Activated T-cell treated with anti-CD3 and anti-CD28 coated beads for 1 hour (primary cell): ENCODE measurements around the gene SLC35B4.
"Not testable (repeated sequence)": the region's sequence is repeated elsewhere in the genome, so short reads cannot be mapped to it uniquely, and the experiment has no call there.

Experiments used
- DNase-seq: peaks from one replicate; pipeline ENCODE4 v3.0.0-alpha.2; 2020; ENCODE audit warnings: low read depth

SLC35B4 gene

GRCh38 chr7:134331393-134331792 is 14.7 kb upstream of the SLC35B4 start:
- DNase-seq: no peak

GRCh38 chr7:134330974-134331373 is 14.2 kb upstream of the SLC35B4 start:
- no peak for DNase-seq

GRCh38 chr7:134329614-134330346 is 13.1 kb upstream of the SLC35B4 start:
- no peak for DNase-seq

GRCh38 chr7:134328900-134329299 is 12.2 kb upstream of the SLC35B4 start:
- no peak for DNase-seq

- DNase-seq: peak; percentile 40
Measured at GRCh38 chr7:134327896-134328295, 11.2 kb upstream of the SLC35B4 start.

- no peak for DNase-seq
Measured at GRCh38 chr7:134324107-134324506, 7.4 kb upstream of the SLC35B4 start.

GRCh38 chr7:134320201-134320600 is 3.5 kb upstream of the SLC35B4 start:
- no peak for DNase-seq

GRCh38 chr7:134318443-134318842 is 1.7 kb upstream of the SLC35B4 start:
- no peak for DNase-seq

- no peak for DNase-seq
Measured at GRCh38 chr7:134317434-134317833, 704 bp upstream of the SLC35B4 start.

GRCh38 chr7:134315679-134316538 is 821 bp downstream of the SLC35B4 start:
- DNase-seq: no peak

GRCh38 chr7:134313543-134313942 is 3.2 kb downstream of the SLC35B4 start:
- no peak for DNase-seq

GRCh38 chr7:134312717-134313116 is 4.0 kb downstream of the SLC35B4 start:
- no peak for DNase-seq

- DNase-seq: no peak
Measured at GRCh38 chr7:134311807-134312206, 4.9 kb downstream of the SLC35B4 start.

GRCh38 chr7:134308548-134308947 is 8.2 kb downstream of the SLC35B4 start:
- no peak for DNase-seq

- no peak for DNase-seq
Measured at GRCh38 chr7:134307320-134307719, 9.4 kb downstream of the SLC35B4 start.

GRCh38 chr7:134302120-134302519 is 14.6 kb downstream of the SLC35B4 start:
- DNase-seq: no peak

- DNase-seq: no peak
Measured at GRCh38 chr7:134301592-134301991, 15.1 kb downstream of the SLC35B4 start.

- DNase-seq: no peak
Measured at GRCh38 chr7:134300988-134301387, 15.7 kb downstream of the SLC35B4 start.

- DNase-seq: no peak
Measured at GRCh38 chr7:134298902-134299683, 17.6 kb downstream of the SLC35B4 start.

- DNase-seq: no peak
Measured at GRCh38 chr7:134297489-134297888, 19.2 kb downstream of the SLC35B4 start.

- DNase-seq: not testable (repeated sequence)
Measured at GRCh38 chr7:134295982-134296381, 20.7 kb downstream of the SLC35B4 start.

- DNase-seq: no peak
Measured at GRCh38 chr7:134293002-134293740, 23.6 kb downstream of the SLC35B4 start.
